GM19455 (cell line): ENCODE data around the gene C12orf60.

Source experiments
- ATAC-seq: cut with Tn5 transposase; IDR thresholded peaks from one replicate; pipeline ENCODE4 v1.9.1; 2021; ENCODE audit not compliant: unreplicated experiment

The C12orf60 gene

DNA sequence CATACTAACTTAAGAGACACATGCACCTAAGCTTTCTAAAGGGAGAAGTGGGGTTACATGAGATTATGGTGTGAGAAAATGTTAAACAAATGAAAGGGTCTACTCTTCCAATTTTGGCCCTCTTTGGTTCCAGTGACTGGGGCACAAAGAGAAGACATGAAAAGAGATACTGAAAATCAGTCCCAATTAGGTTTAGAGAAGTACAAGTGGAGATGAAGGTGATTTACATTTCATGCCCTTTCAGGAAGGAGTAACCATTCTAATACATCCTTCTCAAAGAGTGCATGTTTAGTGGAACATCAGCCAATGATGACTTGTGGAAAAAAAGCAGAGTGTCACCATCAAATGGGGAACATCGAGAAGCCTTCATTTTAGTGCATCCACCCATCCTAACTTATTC lies 67.8 kb downstream of the C12orf60 start:
- ATAC-seq = no peak

- ATAC-seq = no peak
Observed at GRCh38 chr12:14871886-14872285, 68.4 kb downstream of the C12orf60 start.

- ATAC-seq = no peak
Observed at GRCh38 chr12:14873440-14874185, 70.1 kb downstream of the C12orf60 start.
